NCI-H146 (cell line): Measurements from ENCODE around the gene CYYR1.

Source experiments
- DNase-seq: peaks from one replicate; lab custom pipeline; 2025; lab: John Stamatoyannopoulos, UW

The CYYR1 gene

DNA sequence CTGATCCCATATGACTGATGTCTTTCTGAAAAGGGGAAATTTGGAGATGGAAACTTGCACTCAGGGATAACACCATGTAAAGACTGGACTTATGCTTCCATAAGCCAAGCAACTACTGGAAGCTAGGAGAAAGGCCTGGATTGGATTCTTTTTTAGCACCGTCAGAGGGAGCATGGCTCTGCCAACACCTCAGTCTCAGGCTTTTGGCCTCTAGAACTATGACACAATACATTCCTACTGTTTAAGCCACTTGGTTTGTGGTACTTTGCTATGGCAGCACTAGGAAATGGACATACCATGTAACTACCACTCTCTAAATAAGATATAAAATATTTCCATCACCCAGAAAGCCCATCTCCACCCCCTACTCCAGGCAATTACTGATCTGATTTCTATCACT lies 139.7 kb downstream of the CYYR1 start:
- DNase-seq = no peak

DNA sequence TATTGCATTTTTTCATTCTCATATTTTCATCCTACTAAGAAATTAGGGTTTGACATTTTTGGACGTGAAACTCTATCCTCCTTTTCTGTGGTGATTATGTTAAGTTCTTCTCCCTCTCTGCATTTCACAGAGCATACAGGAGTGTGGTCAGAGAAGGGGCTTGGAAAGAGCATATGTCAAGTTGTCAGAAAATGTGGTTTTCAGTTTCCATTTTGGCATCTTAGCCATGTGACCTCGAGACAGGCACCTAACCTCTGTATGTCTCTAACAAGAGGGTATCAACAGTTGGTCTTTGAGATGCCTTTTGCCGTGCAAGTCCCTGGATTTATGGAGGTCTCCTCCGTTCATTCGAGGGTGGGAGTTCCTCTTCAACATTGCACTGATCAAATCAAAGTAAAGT lies 140.7 kb downstream of the CYYR1 start:
- no peak for DNase-seq

DNA sequence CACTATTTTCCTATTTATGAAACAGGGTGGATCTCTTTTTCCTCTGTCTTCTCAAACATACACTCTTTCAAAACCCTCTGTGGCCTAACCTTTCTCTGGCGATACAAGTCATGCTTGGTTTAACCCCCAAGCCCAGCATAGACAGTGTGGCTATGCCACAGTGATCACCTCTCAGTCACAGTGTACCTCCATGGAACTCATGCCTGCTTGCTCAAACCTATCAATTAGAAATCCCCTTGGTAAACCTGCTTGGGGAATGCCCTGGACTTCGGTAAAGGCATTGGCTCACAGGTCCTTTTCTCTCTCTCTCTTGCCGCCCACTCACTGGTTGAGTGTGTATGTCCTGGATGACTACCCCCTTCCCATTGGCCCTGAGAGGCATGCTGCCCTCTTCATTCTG lies 147.5 kb downstream of the CYYR1 start:
- DNase-seq = no peak

DNA sequence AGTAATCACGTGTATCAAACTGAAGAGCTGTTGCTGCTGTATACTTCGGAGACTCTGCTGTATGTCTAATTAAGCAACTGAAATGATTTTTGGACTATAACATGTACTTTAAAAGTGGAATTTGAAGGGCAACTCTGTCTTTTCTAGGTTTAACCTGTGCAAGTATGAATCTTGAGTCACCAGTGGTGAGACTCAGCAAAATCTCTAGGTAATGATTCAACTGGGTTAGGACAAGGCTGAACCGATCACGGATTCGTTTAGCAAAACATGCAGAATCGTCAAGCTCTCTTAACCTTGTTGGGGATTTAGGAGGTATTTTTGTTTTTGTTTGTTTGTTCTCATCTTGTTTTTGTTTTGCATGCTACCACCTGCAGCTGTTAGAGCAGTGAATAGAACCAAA lies 149.6 kb downstream of the CYYR1 start:
- DNase-seq = no peak

DNA sequence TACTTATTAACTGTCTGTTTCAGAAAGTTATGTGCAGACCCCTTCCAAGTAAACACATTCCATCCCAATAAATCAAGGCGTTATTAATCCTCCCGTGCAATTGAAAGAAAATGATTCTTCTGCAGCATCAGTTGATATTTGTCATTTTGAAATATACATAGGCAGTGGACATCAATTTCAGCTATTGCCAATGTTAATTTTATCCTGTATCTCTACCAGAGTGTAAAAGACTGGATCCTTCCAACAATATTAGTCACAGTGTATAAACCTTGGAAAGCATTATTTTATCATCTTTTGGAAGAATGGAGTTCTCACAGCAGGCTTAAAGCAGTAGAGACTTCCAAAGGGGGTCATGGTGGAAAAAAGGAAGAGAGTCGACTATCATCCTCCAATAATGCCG lies 150.4 kb downstream of the CYYR1 start:
- no peak for DNase-seq

DNA sequence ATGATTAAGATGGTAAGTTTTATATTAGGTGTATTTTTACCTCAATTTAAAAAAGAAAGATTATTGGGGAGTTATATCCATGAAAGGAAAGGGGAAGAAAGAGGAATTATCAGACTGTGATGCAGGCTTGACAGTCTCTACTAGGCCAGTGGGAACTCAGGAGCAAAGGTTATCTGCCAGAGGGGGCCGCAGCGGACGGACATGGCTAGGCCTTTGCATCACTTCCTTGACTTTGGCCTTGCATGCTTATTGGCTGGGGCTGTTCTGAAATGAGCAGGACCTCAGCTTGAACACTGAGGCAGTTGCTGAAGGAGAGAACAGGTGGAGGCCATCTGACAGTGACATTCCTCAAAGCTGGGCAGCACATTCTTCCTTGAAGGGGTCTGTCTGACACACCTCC lies 150.9 kb downstream of the CYYR1 start:
- no peak for DNase-seq

DNA sequence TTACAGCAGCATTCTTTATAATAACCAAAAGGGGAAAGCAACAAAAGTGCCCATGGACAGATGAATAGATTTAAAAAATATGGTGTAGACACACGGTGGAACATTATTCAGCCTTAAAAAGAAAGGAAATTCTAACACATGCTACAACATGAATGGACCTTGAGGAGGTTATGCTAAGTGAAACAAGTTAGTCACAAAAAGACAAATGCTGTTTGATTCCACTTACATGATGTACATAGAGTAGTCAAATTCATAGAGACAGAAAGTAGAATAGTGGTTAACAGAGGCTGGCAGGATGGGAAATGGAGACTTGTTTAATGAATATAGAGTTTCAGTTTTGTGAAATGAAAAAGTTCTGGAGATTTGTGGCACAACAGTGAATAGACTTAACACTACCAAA lies 151.4 kb downstream of the CYYR1 start:
- DNase-seq = no peak
